ENCODE measurements around the gene VWF. TPM values are rescaled to one million over a fixed set of nuclear protein-coding genes. Genes with fewer than 3 reads are reported as not detected.

The VWF gene
- total and polyA plus RNA-seq, 2 donors (not counting 1 experiment from before 2014, with no cell fraction given): not detected

- Histone ChIP-seq H3K9me3 (ENCODE audit: control extremely low read depth in 1 of 3, control insufficient read depth in 2 of 3, insufficient read depth in 1 of 3, low read length in 2 of 3) (no peaks in the 10 kb centered on the region), H3K27ac (ENCODE audit: low read length in 2 of 2) (no peak overlapping the region), H3K79me2 (ENCODE audit: control insufficient read depth, insufficient read depth, low read length) (no peaks in the 10 kb centered on the region), H2AFZ (ENCODE audit: insufficient read depth, low read depth, low read length, poor library complexity, severe bottlenecking) (no peak overlapping the region), H3K9ac (ENCODE audit: low read length) (no peak overlapping the region), H3K36me3 (replicated peaks in 1 of 2; ENCODE audit: control extremely low read depth in 1 of 2, control insufficient read depth in 1 of 2, extremely low read depth in 1 of 2, insufficient read depth in 2 of 2, low read length in 1 of 2) (no peaks in the 10 kb centered on the region), H3K4me2 (replicated peaks; ENCODE audit: low read depth, low read length, poor library complexity, severe bottlenecking) (no peak overlapping the region), H4K20me1 (ENCODE audit: control insufficient read depth, insufficient read depth, low read length, poor library complexity, severe bottlenecking) (no peaks in the 10 kb centered on the region), H3K4me3 (ENCODE audit: control extremely low read depth in 1 of 5, extremely low read depth in 1 of 5, insufficient read depth in 1 of 5, low read depth in 2 of 5, low read length in 4 of 5) (no peak overlapping the region), H3K27me3 (replicated peaks in 1 of 4; ENCODE audit: control extremely low read depth in 1 of 4, control insufficient read depth in 3 of 4, insufficient read depth in 4 of 4, low read length in 3 of 4) (peaks cover 0 to 6% (median 0%) of the 10 kb centered on the region in 4 experiments), H3K4me1 (ENCODE audit: control insufficient read depth in 2 of 2, insufficient read depth in 2 of 2, low read length in 2 of 2) (no peaks in the 10 kb centered on the region)
- 81% methylated on average over 14 of the region's 15 CpGs for WGBS (ENCODE audit: insufficient coverage)
- Mint-ChIP-seq H3K27me3 (peaks cover 10% of the 10 kb centered on the region), H3K4me3 (no peak overlapping the region), H3K9me3 (ENCODE audit: insufficient read depth) (no peaks in the 10 kb centered on the region), H3K27ac (no peak overlapping the region), H3K4me1 (no peaks in the 10 kb centered on the region)
- no peak for ATAC-seq (ENCODE audit: low read depth)
- POLR2A ChIA-PET: no interaction called here
- DNase-seq: no peak
- CTCF ChIA-PET: no interaction called here
- TF ChIP-seq CTCF (IDR thresholded peaks at IDR 0.05): no peak
- TF ChIP-seq EZH2 (IDR thresholded peaks at IDR 0.05; ENCODE audit: borderline replicate concordance, insufficient read depth, low read depth, low read length, poor library complexity, severe bottlenecking): no peak
- intact Hi-C loops (cut with micrococcal nuclease): no loop called here
These were observed 202.2 kb downstream of the VWF start for GRCh38 chr12:5921966-5922899.
